Keratinocyte (primary cell): ENCODE results near the gene VPS8. TPM values are rescaled to one million over a fixed set of nuclear protein-coding genes. Genes with fewer than 3 reads are reported as not detected.

Experiments
- DNase-seq: peaks from one replicate; pipeline ENCODE4 v3.0.0-alpha.2; 2011; ENCODE audit warnings: low read depth, missing footprints, low spot score
- FAIRE-seq: peaks from 2 replicates; lab custom pipeline; 2011; peaks lifted over from hg19 to GRCh38; lab: Jason Lieb, UNC
- H2AFZ ChIP-seq: 2 replicates; pipeline ENCODE4 v1.6.0; 2012; ENCODE audit warnings: low read length, control low read depth, inconsistent platforms; ENCODE audit not compliant: control insufficient read depth
- H3K27ac ChIP-seq: 2 replicates; pipeline ENCODE4 v1.5.1; 2011; ENCODE audit warnings: low read length; ENCODE audit not compliant: control insufficient read depth, insufficient read depth
- H3K27me3 ChIP-seq: 3 replicates; pipeline ENCODE4 v1.6.0; 2011; ENCODE audit warnings: low read length; ENCODE audit not compliant: control insufficient read depth, insufficient read depth; ENCODE audit errors: extremely low read depth
- H3K36me3 ChIP-seq, 2 experiments: 2 replicates in 1 of 2; 3 replicates in 1 of 2; pipeline ENCODE4 v1.5.1; 2011; ENCODE audit warnings: low read length in 2 of 2, mild to moderate bottlenecking in 1 of 2; ENCODE audit not compliant: control insufficient read depth in 2 of 2, insufficient read depth in 2 of 2; ENCODE audit errors: extremely low read depth in 1 of 2
- H3K4me1 ChIP-seq: 3 replicates; pipeline ENCODE4 v1.5.1; 2011; ENCODE audit warnings: low read length; ENCODE audit not compliant: control insufficient read depth, insufficient read depth; ENCODE audit errors: extremely low read depth
- H3K4me2 ChIP-seq: 3 replicates; pipeline ENCODE4 v1.6.0; 2011; ENCODE audit warnings: low read depth, low read length; ENCODE audit not compliant: control insufficient read depth, insufficient read depth; ENCODE audit errors: extremely low read depth
- H3K4me3 ChIP-seq, 3 experiments: fragments of 200-600 bp in 1 of 3; sonication (generic) in 1 of 3; 2 replicates in 2 of 3; 3 replicates in 1 of 3; pipeline ENCODE4 v1.5.1; 2011 to 2016; ENCODE audit warnings: low read length in 3 of 3, mild to moderate bottlenecking in 3 of 3, control low read depth in 2 of 3, inconsistent platforms in 1 of 3, low read depth in 1 of 3, mixed read lengths in 1 of 3, mixed run types in 1 of 3, moderate library complexity in 1 of 3; ENCODE audit not compliant: control insufficient read depth in 2 of 3, insufficient read depth in 2 of 3; ENCODE audit errors: extremely low read depth in 1 of 3
- H3K79me2 ChIP-seq: 2 replicates; pipeline ENCODE4 v1.6.0; 2012; ENCODE audit warnings: low read length; ENCODE audit not compliant: control insufficient read depth, insufficient read depth
- H3K9ac ChIP-seq: 3 replicates; pipeline ENCODE4 v1.6.0; 2011; ENCODE audit warnings: low read length; ENCODE audit not compliant: control insufficient read depth, insufficient read depth; ENCODE audit errors: extremely low read depth
- H3K9me1 ChIP-seq: 3 replicates; pipeline ENCODE4 v1.6.0; 2011; ENCODE audit warnings: low read length; ENCODE audit not compliant: control insufficient read depth, insufficient read depth; ENCODE audit errors: extremely low read depth
- H3K9me3 ChIP-seq: 2 replicates; pipeline ENCODE4 v1.5.1; 2012; ENCODE audit warnings: low read depth, low read length; ENCODE audit not compliant: control insufficient read depth
- H4K20me1 ChIP-seq: 3 replicates; pipeline ENCODE4 v1.6.0; 2011; ENCODE audit warnings: low read length; ENCODE audit not compliant: control insufficient read depth, insufficient read depth; ENCODE audit errors: extremely low read depth
- EZH2 ChIP-seq: IDR thresholded peaks from one replicate; pipeline ENCODE4 v1.6.1; 2012; ENCODE audit warnings: inconsistent platforms, mild to moderate bottlenecking, low read length, moderate library complexity
- dilution Hi-C: fragments of 300-500 bp; cut with MboI; formaldehyde crosslinking; loops from one replicate; pipeline ENCODE4 v1.7.0; 2020; ENCODE audit warnings: low sequenced_read_pairs; ENCODE audit not compliant: extremely low pct_ligation_motif_present
- polyA plus RNA-seq, 5 experiments: library from polyadenylated mRNA; depleted of rRNA in 3 of 5; stranded (reverse) in 3 of 5; stranded (forward) in 1 of 5; unstranded in 1 of 5; fragments of >200 nt; gene quantifications; 1 replicate in 1 of 5; 2 replicates in 3 of 5; 3 replicates in 1 of 5; pipeline versions ENCODE4 v1.2.1 to v1.2.3, GENCODE V29; 2011 to 2012; ENCODE audit warnings: missing spikeins in 2 of 5, low read depth in 1 of 5, low replicate concordance in 1 of 5
- TF ChIP-seq, protein P1 (sequence below), 3 experiments: IDR thresholded peaks in 1 of 3; conservative IDR thresholded peaks in 1 of 3; optimal IDR thresholded peaks in 1 of 3; 2 replicates in 2 of 3; 3 replicates in 1 of 3; pipeline versions ENCODE3 to v1.5.1; 2011; ENCODE audit warnings: low read length in 3 of 3, mild to moderate bottlenecking in 3 of 3, moderate library complexity in 2 of 3, control low read depth in 1 of 3, inconsistent platforms in 1 of 3; ENCODE audit not compliant: insufficient read depth in 2 of 3; ENCODE audit errors: extremely low read depth in 1 of 3

VPS8 gene
- polyA plus RNA-seq, 1 donor (not counting 4 experiments of a cell fraction or from before 2014, with no cell fraction given) = 28.4 TPM

DNA sequence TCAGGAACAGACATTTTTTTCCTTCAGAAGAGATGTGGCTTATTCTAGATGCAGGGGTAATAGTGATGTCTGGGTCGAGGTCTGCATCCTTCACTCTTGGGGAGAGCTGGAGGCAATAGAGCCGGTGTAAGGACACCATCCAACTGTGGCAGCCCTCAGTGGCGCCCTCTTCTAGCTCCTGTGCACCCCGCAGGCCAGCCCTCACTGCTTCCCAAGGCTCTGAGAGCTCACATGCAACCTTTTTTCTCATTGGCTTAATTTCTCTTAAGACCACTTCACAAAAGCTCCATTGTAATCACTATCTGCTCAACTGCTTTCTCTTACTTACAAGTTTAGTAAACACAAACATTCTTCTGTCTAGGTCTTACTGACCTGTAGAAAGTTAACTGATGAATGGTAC, 3.9 kb upstream of the VPS8 start:
- Histone ChIP-seq H3K4me3 (no peak overlapping the region), H3K9ac (no peak overlapping the region), H2AFZ (no peak overlapping the region), H3K4me1 (no peaks in the 10 kb centered on the region), H4K20me1 (no peaks in the 10 kb centered on the region), H3K36me3 (no peaks in the 10 kb centered on the region), H3K27me3 (no peaks in the 10 kb centered on the region), H3K27ac (no peak overlapping the region), H3K9me1 (no peaks in the 10 kb centered on the region), H3K79me2 (peaks cover 8% of the 10 kb centered on the region), H3K9me3 (no peaks in the 10 kb centered on the region), H3K4me2 (no peak overlapping the region)
- TF ChIP-seq, protein P1, sequence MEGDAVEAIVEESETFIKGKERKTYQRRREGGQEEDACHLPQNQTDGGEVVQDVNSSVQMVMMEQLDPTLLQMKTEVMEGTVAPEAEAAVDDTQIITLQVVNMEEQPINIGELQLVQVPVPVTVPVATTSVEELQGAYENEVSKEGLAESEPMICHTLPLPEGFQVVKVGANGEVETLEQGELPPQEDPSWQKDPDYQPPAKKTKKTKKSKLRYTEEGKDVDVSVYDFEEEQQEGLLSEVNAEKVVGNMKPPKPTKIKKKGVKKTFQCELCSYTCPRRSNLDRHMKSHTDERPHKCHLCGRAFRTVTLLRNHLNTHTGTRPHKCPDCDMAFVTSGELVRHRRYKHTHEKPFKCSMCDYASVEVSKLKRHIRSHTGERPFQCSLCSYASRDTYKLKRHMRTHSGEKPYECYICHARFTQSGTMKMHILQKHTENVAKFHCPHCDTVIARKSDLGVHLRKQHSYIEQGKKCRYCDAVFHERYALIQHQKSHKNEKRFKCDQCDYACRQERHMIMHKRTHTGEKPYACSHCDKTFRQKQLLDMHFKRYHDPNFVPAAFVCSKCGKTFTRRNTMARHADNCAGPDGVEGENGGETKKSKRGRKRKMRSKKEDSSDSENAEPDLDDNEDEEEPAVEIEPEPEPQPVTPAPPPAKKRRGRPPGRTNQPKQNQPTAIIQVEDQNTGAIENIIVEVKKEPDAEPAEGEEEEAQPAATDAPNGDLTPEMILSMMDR (optimal IDR thresholded peaks at IDR 0.05 in 1 of 3, IDR thresholded peaks at IDR 0.05 in 1 of 3, conservative IDR thresholded peaks at IDR 0.05 in 1 of 3; ENCODE audit: extremely low read depth in 1 of 3, insufficient read depth in 2 of 3, low read length in 3 of 3) = peak; percentile 22 to 69 (median 43)
- no peak for TF ChIP-seq EZH2
- dilution Hi-C loops = no loop called here
- FAIRE-seq (no peak), DNase-seq (no peak)

DNA sequence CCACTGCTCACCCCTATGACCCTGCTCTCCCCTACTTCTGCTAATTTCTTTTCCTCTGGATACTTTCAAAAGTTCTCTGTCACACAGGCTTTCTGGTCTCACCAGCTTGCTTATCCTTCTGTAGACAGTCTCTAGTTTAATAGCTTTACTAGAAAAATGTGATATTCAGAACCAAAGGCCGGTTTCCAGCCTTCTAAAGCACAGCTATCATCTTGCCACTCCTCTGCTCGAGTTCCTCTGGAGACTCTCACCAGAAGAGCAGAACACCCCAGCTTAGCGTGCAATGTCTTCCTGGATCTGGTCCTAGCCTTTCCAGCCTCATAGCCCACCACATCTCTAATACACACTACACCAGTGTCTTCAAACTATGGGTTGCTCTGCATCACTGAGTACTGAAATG, 1.8 kb upstream of the VPS8 start:
- peaks cover 21% of the 10 kb centered on the region for H3K79me2 ChIP-seq
- no peaks in the 10 kb centered on the region for H3K36me3 ChIP-seq
- H2AFZ ChIP-seq = no peak overlapping the region
- no peak overlapping the region for H3K9ac ChIP-seq
- DNase-seq = no peak
- H3K27ac ChIP-seq = no peak overlapping the region
- dilution Hi-C loops = no loop called here
- no peak for FAIRE-seq
- no peaks in the 10 kb centered on the region for H3K9me3 ChIP-seq
- H3K4me2 ChIP-seq = no peak overlapping the region
- H3K4me1 ChIP-seq = no peaks in the 10 kb centered on the region
- H4K20me1 ChIP-seq = no peaks in the 10 kb centered on the region
- no peak for TF ChIP-seq EZH2
- TF ChIP-seq, protein P1 (optimal IDR thresholded peaks at IDR 0.05 in 1 of 3, IDR thresholded peaks at IDR 0.05 in 1 of 3, conservative IDR thresholded peaks at IDR 0.05 in 1 of 3; ENCODE audit: extremely low read depth in 1 of 3, insufficient read depth in 2 of 3, low read length in 3 of 3) = no peak
- H3K9me1 ChIP-seq = no peaks in the 10 kb centered on the region
- H3K27me3 ChIP-seq = no peaks in the 10 kb centered on the region
- H3K4me3 ChIP-seq = no peak overlapping the region
